GM18498 (cell line): ENCODE data around the gene DOK5.
"Not testable (repeated sequence)": the region's sequence is repeated elsewhere in the genome, so short reads cannot be mapped to it uniquely, and the experiment has no call there.

Experiments
- ATAC-seq: cut with Tn5 transposase; IDR thresholded peaks from one replicate; pipeline ENCODE4 v1.9.1; 2021; ENCODE audit warnings: mild to moderate bottlenecking, moderate library complexity; ENCODE audit not compliant: unreplicated experiment

Gene DOK5

GRCh38 chr20:54475334-54476168 lies at the start of gene DOK5:
Gene DOK5, plus strand, starts transcription at chr20:54475593. Its CDS starts 354 bp downstream, at chr20:54475947.
- ATAC-seq = no peak

GRCh38 chr20:54429364-54429763 lies 46.0 kb upstream of the DOK5 start:
- no peak for ATAC-seq

- no peak for ATAC-seq
Observed at GRCh38 chr20:54431156-54431944, 44.0 kb upstream of the DOK5 start.

GRCh38 chr20:54432966-54433365 lies 42.4 kb upstream of the DOK5 start:
- no peak for ATAC-seq

GRCh38 chr20:54433636-54434035 lies 41.8 kb upstream of the DOK5 start:
- ATAC-seq = no peak

GRCh38 chr20:54434196-54434595 lies 41.2 kb upstream of the DOK5 start:
- no peak for ATAC-seq

GRCh38 chr20:54435015-54435414 lies 40.4 kb upstream of the DOK5 start:
- no peak for ATAC-seq

GRCh38 chr20:54436410-54436809 lies 39.0 kb upstream of the DOK5 start:
- not testable (repeated sequence) for ATAC-seq

GRCh38 chr20:54438166-54438565 lies 37.2 kb upstream of the DOK5 start:
- ATAC-seq = no peak

GRCh38 chr20:54450207-54450606 lies 25.2 kb upstream of the DOK5 start:
- no peak for ATAC-seq

- ATAC-seq = no peak
Observed at GRCh38 chr20:54451171-54451570, 24.2 kb upstream of the DOK5 start.

- no peak for ATAC-seq
Observed at GRCh38 chr20:54452277-54452676, 23.1 kb upstream of the DOK5 start.

GRCh38 chr20:54454982-54455381 lies 20.4 kb upstream of the DOK5 start:
- ATAC-seq = no peak

GRCh38 chr20:54456423-54456822 lies 19.0 kb upstream of the DOK5 start:
- ATAC-seq = no peak

GRCh38 chr20:54456961-54457360 lies 18.4 kb upstream of the DOK5 start:
- no peak for ATAC-seq

GRCh38 chr20:54458219-54458618 lies 17.2 kb upstream of the DOK5 start:
- ATAC-seq = no peak

- ATAC-seq = no peak
Observed at GRCh38 chr20:54459279-54459678, 16.1 kb upstream of the DOK5 start.

GRCh38 chr20:54464003-54464402 lies 11.4 kb upstream of the DOK5 start:
- ATAC-seq = no peak

- ATAC-seq = no peak
Observed at GRCh38 chr20:54466127-54466526, 9.3 kb upstream of the DOK5 start.

- no peak for ATAC-seq
Observed at GRCh38 chr20:54467622-54468021, 7.8 kb upstream of the DOK5 start.

- no peak for ATAC-seq
Observed at GRCh38 chr20:54468082-54468481, 7.3 kb upstream of the DOK5 start.

- no peak for ATAC-seq
Observed at GRCh38 chr20:54469293-54469692, 6.1 kb upstream of the DOK5 start.
